Natural killer cell (primary cell): ENCODE results near the gene SFR1. TPM values are rescaled to one million over a fixed set of nuclear protein-coding genes. Genes with fewer than 3 reads are reported as not detected.

Source experiments
- ATAC-seq, 3 donors: fragments of 150-1000 bp in 2 of 3; fragments of 200-7000 bp in 1 of 3; cut with Tn5 transposase; 1 replicate in 1 of 3; 2 replicates in 2 of 3; pipeline ENCODE4 v1.10.0; 2021; ENCODE audit warnings: mild to moderate bottlenecking in 2 of 3, moderate library complexity in 2 of 3
- DNase-seq, 2 donors: peaks; one replicate each; pipeline versions ENCODE4 v3.0.0 to v3.0.0-alpha.2; 2013 to 2021; ENCODE audit warnings: mixed read lengths in 1 of 2
- H3K27ac ChIP-seq: one replicate; pipeline ENCODE4 v1.5.1; 2013; ENCODE audit warnings: mild to moderate bottlenecking, low read length
- H3K27me3 ChIP-seq: one replicate; pipeline ENCODE4 v1.6.1; 2013; ENCODE audit warnings: low read length; ENCODE audit not compliant: control insufficient read depth, insufficient read depth
- H3K36me3 ChIP-seq: one replicate; pipeline ENCODE4 v1.6.1; 2013; ENCODE audit warnings: low read length; ENCODE audit not compliant: control insufficient read depth, insufficient read depth
- H3K4me1 ChIP-seq: one replicate; pipeline ENCODE4 v1.6.1; 2013; ENCODE audit warnings: low read length; ENCODE audit not compliant: control insufficient read depth, insufficient read depth
- H3K4me3 ChIP-seq: one replicate; pipeline ENCODE4 v1.5.1; 2013; ENCODE audit warnings: low read length
- H3K9me3 ChIP-seq: one replicate; pipeline ENCODE4 v1.6.1; 2013; ENCODE audit warnings: low read length; ENCODE audit not compliant: control insufficient read depth, insufficient read depth
- H3K27ac Mint-ChIP-seq, 2 donors: one replicate each; pipeline ENCODE4 v1.8.0; 2022; ENCODE audit warnings: mild to moderate bottlenecking in 2 of 2, mixed read lengths in 2 of 2, moderate library complexity in 1 of 2
- H3K27me3 Mint-ChIP-seq, 2 donors: one replicate each; pipeline ENCODE4 v1.8.0; 2022; ENCODE audit warnings: low read depth in 2 of 2, mixed read lengths in 2 of 2
- H3K36me3 Mint-ChIP-seq: one replicate; pipeline ENCODE4 v1.8.0; 2022; ENCODE audit warnings: mixed read lengths
- H3K4me1 Mint-ChIP-seq, 2 donors: one replicate each; pipeline ENCODE4 v1.8.0; 2022; ENCODE audit warnings: mixed read lengths in 2 of 2
- H3K4me3 Mint-ChIP-seq: one replicate; pipeline ENCODE4 v1.8.0; 2022; ENCODE audit warnings: mild to moderate bottlenecking, moderate library complexity, mixed read lengths
- H3K9me3 Mint-ChIP-seq, 2 donors: one replicate each; pipeline ENCODE4 v1.8.0; 2022; ENCODE audit warnings: mixed read lengths in 2 of 2
- WGBS: methylation state at CpG from one replicate; pipeline ENCODE4 v1.1.7; 2013; ENCODE audit warnings: missing lambda C conversion rate; ENCODE audit not compliant: insufficient coverage; 5-methylcytosine and 5-hydroxymethylcytosine counted together
- intact Hi-C: fragments of 100-400 bp; cut with micrococcal nuclease; formaldehyde crosslinking; loops from one replicate; pipeline ENCODE4 v1.14.2; 2022
- total RNA-seq, 4 donors: library from RNA; stranded (reverse); fragments of 120-200 nt in 1 of 4; gene quantifications; one replicate each; pipeline versions ENCODE4 v1.2.3 to v1.2.4, GENCODE V29; 2013 to 2022
- TF ChIP-seq, protein P1 (sequence below): fragments of 200-600 bp; IDR thresholded peaks from one replicate; pipeline ENCODE4 v1.8.0; 2022; ENCODE audit warnings: antibody characterized with exemption

SFR1 gene
- total RNA-seq, 3 donors from 2014 or later (not counting 1 experiment from before 2014, with no cell fraction given) = 9.1 to 19.1 (median 18.3) TPM

DNA sequence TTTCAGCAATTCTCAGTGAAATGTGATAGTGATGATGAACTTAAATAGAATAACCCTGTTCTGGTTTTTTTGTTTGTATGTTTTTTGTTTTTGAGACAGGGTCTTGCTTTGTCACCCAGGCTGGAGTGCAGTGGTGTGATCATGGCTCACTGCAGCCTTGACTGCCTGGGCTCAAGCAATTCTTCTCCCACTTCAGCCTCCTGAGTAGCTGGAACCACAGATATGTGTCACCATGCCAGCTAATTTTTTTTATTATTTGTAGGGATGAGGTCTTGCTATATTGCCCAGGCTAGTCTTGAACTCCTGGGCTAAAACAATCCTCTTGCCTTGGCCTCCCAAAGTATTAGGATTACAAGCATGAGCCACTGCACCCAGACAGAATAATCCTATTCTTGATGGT, 22.0 kb upstream of the SFR1 start:
- Histone ChIP-seq H3K9me3 (peaks cover 2% of the 10 kb centered on the region), H3K4me3 (no peak overlapping the region), H3K27ac (no peak overlapping the region), H3K4me1 (no peaks in the 10 kb centered on the region), H3K36me3 (no peaks in the 10 kb centered on the region), H3K27me3 (peaks cover 11% of the 10 kb centered on the region)
- intact Hi-C loops = no loop called here
- Mint-ChIP-seq H3K27me3 (peaks cover 14 to 30% of the 10 kb centered on the region in 2 donors), H3K4me1 (no peaks in the 10 kb centered on the region), H3K36me3 (no peaks in the 10 kb centered on the region), H3K27ac (no peak overlapping the region), H3K4me3 (no peak overlapping the region), H3K9me3 (no peaks in the 10 kb centered on the region)
- TF ChIP-seq, protein P1, sequence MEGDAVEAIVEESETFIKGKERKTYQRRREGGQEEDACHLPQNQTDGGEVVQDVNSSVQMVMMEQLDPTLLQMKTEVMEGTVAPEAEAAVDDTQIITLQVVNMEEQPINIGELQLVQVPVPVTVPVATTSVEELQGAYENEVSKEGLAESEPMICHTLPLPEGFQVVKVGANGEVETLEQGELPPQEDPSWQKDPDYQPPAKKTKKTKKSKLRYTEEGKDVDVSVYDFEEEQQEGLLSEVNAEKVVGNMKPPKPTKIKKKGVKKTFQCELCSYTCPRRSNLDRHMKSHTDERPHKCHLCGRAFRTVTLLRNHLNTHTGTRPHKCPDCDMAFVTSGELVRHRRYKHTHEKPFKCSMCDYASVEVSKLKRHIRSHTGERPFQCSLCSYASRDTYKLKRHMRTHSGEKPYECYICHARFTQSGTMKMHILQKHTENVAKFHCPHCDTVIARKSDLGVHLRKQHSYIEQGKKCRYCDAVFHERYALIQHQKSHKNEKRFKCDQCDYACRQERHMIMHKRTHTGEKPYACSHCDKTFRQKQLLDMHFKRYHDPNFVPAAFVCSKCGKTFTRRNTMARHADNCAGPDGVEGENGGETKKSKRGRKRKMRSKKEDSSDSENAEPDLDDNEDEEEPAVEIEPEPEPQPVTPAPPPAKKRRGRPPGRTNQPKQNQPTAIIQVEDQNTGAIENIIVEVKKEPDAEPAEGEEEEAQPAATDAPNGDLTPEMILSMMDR = no peak
- DNase-seq (no peak), ATAC-seq (no peak)

DNA sequence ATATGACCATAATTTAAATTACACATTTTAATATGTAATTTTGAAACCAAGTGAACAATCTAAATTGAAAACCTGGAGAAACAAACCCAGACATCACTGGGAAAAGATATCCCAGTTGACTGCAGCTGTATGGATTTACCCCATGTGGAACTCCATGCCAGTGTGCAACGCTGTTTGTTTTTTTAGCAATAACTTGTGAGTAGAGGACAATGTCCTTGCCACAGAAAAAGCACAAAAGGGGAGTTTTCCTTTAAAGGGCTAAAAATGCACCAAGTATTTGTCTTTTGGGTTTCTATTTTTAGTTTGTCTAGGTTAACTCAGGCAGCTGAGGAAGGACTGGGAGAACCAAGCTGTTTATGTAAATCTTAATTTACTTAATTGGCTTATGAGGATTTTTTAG, 21.2 kb upstream of the SFR1 start:
- TF ChIP-seq, protein P1 = no peak
- ATAC-seq (no peak), DNase-seq (no peak)
- H3K27me3 ChIP-seq = peaks cover 11% of the 10 kb centered on the region
- Mint-ChIP-seq H3K9me3 (no peaks in the 10 kb centered on the region), H3K27ac (no peak overlapping the region), H3K27me3 (peaks cover 14 to 30% of the 10 kb centered on the region in 2 donors), H3K4me3 (no peak overlapping the region), H3K36me3 (no peaks in the 10 kb centered on the region), H3K4me1 (no peaks in the 10 kb centered on the region)
- no CpG with 5 or more reads among the region's 1 CpG for WGBS
- H3K4me3 ChIP-seq = no peak overlapping the region
- no peaks in the 10 kb centered on the region for H3K4me1 ChIP-seq
- no peak overlapping the region for H3K27ac ChIP-seq
- H3K9me3 ChIP-seq = peaks cover 2% of the 10 kb centered on the region
- intact Hi-C loops = no loop called here
- no peaks in the 10 kb centered on the region for H3K36me3 ChIP-seq

DNA sequence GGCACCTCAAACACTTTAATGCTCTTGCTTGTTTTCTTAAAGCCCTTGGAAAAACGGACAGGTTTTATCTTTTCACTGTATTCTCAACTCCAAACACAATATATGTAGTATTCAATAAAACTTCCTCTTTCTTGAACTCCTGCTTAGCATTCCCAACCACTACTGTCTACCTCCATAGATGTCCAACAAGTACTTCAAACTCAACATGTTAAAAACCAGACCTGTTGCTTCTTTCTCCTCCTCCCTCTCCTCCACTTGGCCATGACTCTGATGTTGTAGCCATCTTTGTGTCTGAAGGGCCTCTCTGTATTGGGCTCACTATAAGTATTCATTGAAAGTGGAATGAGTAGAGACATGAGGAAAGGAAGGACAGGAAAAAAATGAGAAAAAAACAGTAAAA, 20.1 kb upstream of the SFR1 start:
- WGBS = 93% methylated on average over 1 of the region's 1 CpG
- Histone ChIP-seq H3K9me3 (peaks cover 2% of the 10 kb centered on the region), H3K4me1 (no peaks in the 10 kb centered on the region), H3K27ac (no peak overlapping the region), H3K36me3 (no peaks in the 10 kb centered on the region), H3K4me3 (no peak overlapping the region), H3K27me3 (peaks cover 9% of the 10 kb centered on the region)
- TF ChIP-seq, protein P1 = no peak
- intact Hi-C loops = no loop called here
- Mint-ChIP-seq H3K9me3 (no peaks in the 10 kb centered on the region), H3K27ac (no peak overlapping the region), H3K36me3 (no peaks in the 10 kb centered on the region), H3K4me1 (no peaks in the 10 kb centered on the region), H3K27me3 (peaks cover 9 to 23% of the 10 kb centered on the region in 2 donors), H3K4me3 (no peak overlapping the region)
- no peak for ATAC-seq
- no peak for DNase-seq

DNA sequence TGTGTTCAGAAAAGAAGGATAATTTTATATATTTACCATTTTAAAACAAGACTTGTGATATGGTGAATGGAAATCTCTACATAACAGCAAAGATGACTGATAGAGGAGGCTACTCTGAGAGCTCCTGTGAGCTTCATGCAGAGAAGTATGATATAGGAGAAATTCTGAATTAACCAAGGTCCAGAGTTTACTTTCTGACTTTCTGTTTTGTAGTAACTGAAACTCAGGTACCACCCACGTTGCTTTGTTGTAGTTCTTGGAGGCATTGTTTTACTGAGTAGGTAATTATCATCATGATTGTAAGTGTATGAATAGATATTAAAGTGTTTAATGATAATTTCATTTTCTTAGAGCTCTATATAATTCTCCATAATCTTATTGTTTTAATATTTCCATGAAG, 18.0 kb upstream of the SFR1 start:
- Mint-ChIP-seq H3K4me1 (no peaks in the 10 kb centered on the region), H3K36me3 (no peaks in the 10 kb centered on the region), H3K27me3 (peaks cover 9% of the 10 kb centered on the region in 2 donors), H3K9me3 (no peaks in the 10 kb centered on the region), H3K27ac (no peak overlapping the region), H3K4me3 (no peak overlapping the region)
- Histone ChIP-seq H3K9me3 (no peaks in the 10 kb centered on the region), H3K36me3 (no peaks in the 10 kb centered on the region), H3K27ac (no peak overlapping the region), H3K27me3 (peaks cover under 1% of the 10 kb centered on the region), H3K4me3 (no peak overlapping the region), H3K4me1 (no peaks in the 10 kb centered on the region)
- intact Hi-C loops = no loop called here
- TF ChIP-seq, protein P1 = no peak
- DNase-seq (no peak), ATAC-seq (no peak)
- WGBS = 89% methylated on average over 1 of the region's 1 CpG
